ENCODE data around the gene DBP.
A peak's percentile ranks its signal among the peaks of the same experiment; 100 is the strongest.

DBP gene

DNA sequence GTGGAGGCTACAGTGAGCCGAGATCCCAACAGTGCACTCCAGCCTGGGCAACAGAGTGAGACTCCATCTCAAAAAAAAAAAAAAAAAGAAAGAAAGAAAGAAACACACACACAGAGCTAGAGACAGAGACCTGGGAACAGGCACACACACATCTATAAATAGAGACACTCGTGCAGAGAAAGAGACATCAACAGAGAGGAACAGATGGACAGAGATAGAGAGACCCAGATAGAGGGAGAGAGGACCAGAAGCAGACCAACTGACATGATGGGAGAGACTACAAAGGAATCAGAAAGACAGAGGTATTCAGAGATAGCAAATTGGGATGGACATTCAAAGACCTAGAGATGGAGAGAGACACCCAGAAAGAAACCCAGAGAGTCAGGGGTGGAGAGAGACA lies 11.0 kb upstream of the DBP start:
- intact Hi-C loops (cut with DNase I; ENCODE audit: low total_unique reads) = loop anchor here (10.0 kb wide), 2 partner anchors 187 to 347 kb away; partner anchors contain the start of genes GYS1, HSD17B14 and RUVBL2
- H3K4me1 ChIP-seq = peaks cover 7 to 19% (median 14%) of the 10 kb centered on the region in 4 donors
- TF ChIP-seq, protein P1, sequence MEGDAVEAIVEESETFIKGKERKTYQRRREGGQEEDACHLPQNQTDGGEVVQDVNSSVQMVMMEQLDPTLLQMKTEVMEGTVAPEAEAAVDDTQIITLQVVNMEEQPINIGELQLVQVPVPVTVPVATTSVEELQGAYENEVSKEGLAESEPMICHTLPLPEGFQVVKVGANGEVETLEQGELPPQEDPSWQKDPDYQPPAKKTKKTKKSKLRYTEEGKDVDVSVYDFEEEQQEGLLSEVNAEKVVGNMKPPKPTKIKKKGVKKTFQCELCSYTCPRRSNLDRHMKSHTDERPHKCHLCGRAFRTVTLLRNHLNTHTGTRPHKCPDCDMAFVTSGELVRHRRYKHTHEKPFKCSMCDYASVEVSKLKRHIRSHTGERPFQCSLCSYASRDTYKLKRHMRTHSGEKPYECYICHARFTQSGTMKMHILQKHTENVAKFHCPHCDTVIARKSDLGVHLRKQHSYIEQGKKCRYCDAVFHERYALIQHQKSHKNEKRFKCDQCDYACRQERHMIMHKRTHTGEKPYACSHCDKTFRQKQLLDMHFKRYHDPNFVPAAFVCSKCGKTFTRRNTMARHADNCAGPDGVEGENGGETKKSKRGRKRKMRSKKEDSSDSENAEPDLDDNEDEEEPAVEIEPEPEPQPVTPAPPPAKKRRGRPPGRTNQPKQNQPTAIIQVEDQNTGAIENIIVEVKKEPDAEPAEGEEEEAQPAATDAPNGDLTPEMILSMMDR (IDR thresholded peaks at IDR 0.05) = no peak
- H3K27me3 ChIP-seq = no peaks in the 10 kb centered on the region
- no peaks in the 10 kb centered on the region for H3K9me3 ChIP-seq
- H3K27ac ChIP-seq = no peak overlapping the region
- DNase-seq = no peak
- H3K36me3 ChIP-seq = no peaks in the 10 kb centered on the region
- H3K4me3 ChIP-seq = no peak overlapping the region

DNA sequence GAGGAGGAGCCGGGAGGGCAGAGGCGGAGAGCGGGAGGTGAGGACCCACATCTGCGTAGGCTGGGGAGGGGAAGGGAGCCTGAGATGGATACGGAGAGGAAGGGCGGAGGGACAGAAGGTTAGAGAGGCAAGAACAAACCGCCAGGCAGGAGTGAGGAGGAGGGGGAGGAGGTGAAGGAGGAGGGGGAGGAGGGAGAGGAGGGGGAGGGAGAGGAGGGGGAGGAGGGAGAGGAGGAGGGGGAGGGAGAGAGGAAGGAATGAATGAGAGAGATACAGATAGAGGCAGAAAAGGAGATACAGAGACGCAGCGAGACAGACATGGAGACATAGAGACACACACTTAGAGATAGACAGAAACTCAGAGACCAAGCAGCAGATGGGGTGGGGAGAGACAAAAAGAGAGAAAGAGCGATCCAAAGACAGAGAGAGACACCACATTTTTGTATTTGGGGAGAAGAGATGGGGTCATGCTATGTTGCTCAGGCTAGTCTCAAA lies 9.6 kb upstream of the DBP start:
- TF ChIP-seq, protein P1 (IDR thresholded peaks at IDR 0.05) = no peak
- Histone ChIP-seq H3K9me3 (no peaks in the 10 kb centered on the region), H3K4me1 (peaks cover 7 to 19% (median 14%) of the 10 kb centered on the region in 4 donors), H3K27ac (peak overlapping the region; percentile 86 to 88), H3K27me3 (no peaks in the 10 kb centered on the region), H3K4me3 (peak overlapping the region; percentile 57 to 64), H3K36me3 (no peaks in the 10 kb centered on the region)
- intact Hi-C loops (cut with DNase I; ENCODE audit: low total_unique reads) = loop anchor here (2.0 to 10.0 kb wide), 3 partner anchors 26 to 348 kb away; partner anchors contain the start of genes GYS1, HSD17B14, NTN5 and RUVBL2
- DNase-seq = no peak

DNA sequence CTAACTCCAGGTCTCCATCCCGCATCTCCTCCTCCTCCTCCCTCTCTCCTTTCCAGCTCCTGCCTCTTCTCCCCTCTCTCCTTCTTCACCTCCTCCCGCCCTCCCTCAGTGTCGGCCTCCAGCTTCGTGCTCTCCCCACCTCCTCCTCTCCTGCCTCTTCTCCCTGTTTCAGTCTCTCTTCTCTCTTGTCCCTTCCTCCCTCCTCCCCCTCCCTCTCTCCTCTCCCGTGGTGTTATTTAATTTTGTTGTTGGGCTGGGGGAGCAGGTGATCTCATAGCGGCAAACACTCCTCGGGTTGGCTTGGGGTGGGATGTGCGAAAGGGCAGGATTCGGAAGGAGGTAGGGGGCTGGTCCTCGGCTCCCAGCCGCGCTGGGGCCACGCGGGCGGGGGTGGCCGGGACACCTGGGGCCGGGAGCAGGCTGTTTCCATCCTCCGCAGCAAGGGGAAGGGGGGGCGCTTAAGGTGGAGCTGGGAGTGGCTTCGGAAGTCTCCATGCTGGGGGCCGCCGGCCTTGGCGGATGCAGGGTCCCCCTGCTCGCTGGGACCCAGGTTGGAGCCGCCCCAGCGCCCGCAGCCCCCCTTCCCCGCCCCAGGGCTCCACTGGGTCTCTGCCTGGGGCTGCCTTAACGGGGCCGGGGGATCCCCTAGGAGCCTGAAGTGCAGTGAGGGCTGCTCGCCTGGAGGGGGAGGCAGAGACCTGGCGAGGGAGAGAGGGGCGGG lies 9.0 kb upstream of the DBP start, which contains the start of gene CA11:
Gene CA11, minus strand, starts transcription at position 187 of the 721 bp plus-strand sequence. CDS start 555 bp downstream, outside the sequence.
- H3K27me3 ChIP-seq = no peaks in the 10 kb centered on the region
- H3K27ac ChIP-seq = peak within 1 kb of the TSS; percentile 86 to 88
- H3K36me3 ChIP-seq = no peaks in the 10 kb centered on the region
- H3K4me3 ChIP-seq = peak within 1 kb of the TSS; percentile 57 to 64
- TF ChIP-seq, protein P1 (IDR thresholded peaks at IDR 0.05) = peak; percentile 82 to 94
- DNase-seq = peak; percentile 84 to 94
- peaks cover 7 to 19% (median 14%) of the 10 kb centered on the region in 4 donors for H3K4me1 ChIP-seq
- H3K9me3 ChIP-seq = no peaks in the 10 kb centered on the region
- intact Hi-C loops (cut with DNase I; ENCODE audit: low total_unique reads) = loop anchor here (2.0 to 10.0 kb wide), 3 partner anchors 27 to 349 kb away; partner anchors contain the start of genes GYS1, HSD17B14, NTN5 and RUVBL2

DNA sequence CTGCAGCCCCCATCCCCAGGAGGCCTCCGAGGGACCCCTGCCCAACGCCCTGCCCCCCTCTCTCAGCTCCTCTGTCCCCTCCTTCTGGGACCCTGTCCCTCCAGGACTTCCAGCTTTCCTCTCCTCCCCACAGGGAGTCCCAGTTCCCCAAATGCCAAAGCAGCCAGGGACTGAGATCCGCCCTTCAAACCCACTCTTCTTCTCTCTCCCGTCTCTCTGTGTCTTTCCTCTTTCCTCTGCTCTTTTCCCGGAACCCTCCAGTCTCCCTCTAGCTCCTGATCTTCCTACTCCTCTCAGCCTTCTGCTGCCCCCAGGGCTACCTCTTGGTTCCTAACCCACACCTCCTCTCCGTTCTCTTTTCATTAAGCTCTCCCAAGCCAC lies 8.4 kb upstream of the DBP start:
- no peaks in the 10 kb centered on the region for H3K36me3 ChIP-seq
- peaks cover 7 to 19% (median 14%) of the 10 kb centered on the region in 4 donors for H3K4me1 ChIP-seq
- TF ChIP-seq, protein P1 (IDR thresholded peaks at IDR 0.05) = no peak
- peak overlapping the region; percentile 86 to 88 for H3K27ac ChIP-seq
- DNase-seq = no peak
- peak overlapping the region; percentile 57 to 64 for H3K4me3 ChIP-seq
- H3K9me3 ChIP-seq = no peaks in the 10 kb centered on the region
- no peaks in the 10 kb centered on the region for H3K27me3 ChIP-seq
- intact Hi-C loops (cut with DNase I; ENCODE audit: low total_unique reads) = loop anchor here (10.0 kb wide), 2 partner anchors 189 to 349 kb away; partner anchors contain the start of genes GYS1, HSD17B14 and RUVBL2

DNA sequence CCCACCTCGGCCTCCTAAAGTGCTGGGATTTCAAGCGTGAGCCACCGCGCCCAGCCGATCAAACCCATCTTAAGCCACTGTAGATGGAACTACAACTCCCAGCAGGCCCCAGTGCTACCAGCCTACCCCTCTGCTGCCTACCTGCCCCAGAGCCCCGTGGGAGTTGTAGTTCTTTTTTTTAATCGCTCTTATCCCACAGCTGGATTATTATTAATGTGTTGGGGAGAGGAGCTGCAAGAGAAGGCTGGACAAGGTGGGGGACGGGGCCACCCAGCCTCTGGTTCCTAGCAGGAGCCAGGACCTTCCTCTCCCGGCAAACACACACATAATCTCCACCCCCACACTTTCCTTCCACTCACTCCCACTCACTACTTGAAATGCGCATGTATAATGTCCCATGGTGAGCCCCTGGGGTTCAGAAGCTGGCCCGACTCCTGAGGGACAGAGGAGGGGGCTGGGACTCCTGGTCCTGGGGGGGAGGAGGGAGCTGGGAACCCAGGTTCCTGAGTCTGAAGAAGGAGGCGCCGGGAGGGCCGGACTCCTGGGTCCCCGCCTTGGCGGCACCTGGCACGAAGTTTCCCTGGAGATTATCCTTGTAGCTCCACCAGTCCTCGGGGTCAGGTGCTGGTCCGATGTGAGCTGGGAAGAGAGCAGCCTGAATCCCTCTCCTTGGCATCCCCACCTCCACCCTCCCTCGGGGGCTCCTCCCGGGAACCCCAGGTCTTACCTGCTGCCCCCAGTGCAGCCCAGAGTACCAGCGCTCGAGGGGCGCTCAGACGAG lies 7.8 kb upstream of the DBP start:
- intact Hi-C loops (cut with DNase I; ENCODE audit: low total_unique reads) = loop anchor here (10.0 kb wide), 2 partner anchors 190 to 350 kb away; partner anchors contain the start of genes GYS1, HSD17B14 and RUVBL2
- Histone ChIP-seq H3K27me3 (no peaks in the 10 kb centered on the region), H3K4me3 (peak overlapping the region; percentile 57 to 64), H3K9me3 (no peaks in the 10 kb centered on the region), H3K27ac (peak overlapping the region; percentile 86 to 88), H3K4me1 (peaks cover 7 to 19% (median 14%) of the 10 kb centered on the region in 4 donors), H3K36me3 (no peaks in the 10 kb centered on the region)
- TF ChIP-seq, protein P1 (IDR thresholded peaks at IDR 0.05) = no peak
- peak; percentile 85 to 90 for DNase-seq

All from tibial artery (tissue), 4 donors.